Measurements from ENCODE around the gene IRAK1.

The IRAK1 gene

DNA sequence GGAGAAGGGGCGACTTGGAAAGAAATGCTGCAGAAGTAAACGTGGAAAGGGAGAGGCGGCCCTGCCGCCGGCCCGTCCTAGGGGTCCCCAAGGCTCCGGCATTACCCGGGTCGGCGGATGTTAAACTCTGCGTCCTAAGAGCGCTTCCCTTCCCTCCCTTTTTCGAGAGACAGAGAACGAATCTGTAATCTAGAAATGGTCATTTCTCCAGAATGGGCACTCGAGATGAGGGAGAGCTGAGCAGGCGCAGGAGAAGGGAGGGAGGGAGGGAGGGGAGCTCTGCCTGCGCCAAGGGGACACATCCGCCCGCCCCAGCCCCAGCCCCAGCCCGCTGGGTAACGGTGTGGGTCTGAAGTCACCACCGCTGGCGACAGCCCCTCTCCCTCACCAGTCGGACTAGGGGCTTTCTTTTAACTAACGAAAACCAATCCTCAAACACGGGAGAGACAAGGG lies 49.8 kb downstream of the IRAK1 start:
- DNase-seq = no peak

- DNase-seq = no peak
These were observed 50.4 kb downstream of the IRAK1 start for GRCh38 chrX:153969125-153969903.

DNA sequence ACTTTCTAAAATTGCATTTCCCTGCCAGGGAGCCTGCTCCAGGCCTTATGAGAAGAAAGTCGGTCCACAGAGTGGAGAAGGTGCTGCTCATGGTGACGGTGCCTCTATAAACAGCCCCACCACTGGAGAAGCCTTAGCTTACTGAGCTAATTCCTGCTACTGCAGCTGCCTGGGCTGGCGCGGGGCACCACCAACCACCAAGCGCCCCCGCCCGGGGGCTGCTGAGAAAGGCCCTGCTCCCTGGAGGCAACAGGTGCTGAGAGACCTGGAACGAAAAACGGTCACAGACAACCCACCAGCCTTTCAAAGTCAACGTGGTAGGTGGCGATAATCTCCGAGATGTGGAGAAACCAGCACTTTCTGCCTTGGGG lies 51.0 kb downstream of the IRAK1 start:
- DNase-seq = no peak

GRCh38 chrX:153968255-153968654 lies 51.4 kb downstream of the IRAK1 start:
- no peak for DNase-seq

DNA sequence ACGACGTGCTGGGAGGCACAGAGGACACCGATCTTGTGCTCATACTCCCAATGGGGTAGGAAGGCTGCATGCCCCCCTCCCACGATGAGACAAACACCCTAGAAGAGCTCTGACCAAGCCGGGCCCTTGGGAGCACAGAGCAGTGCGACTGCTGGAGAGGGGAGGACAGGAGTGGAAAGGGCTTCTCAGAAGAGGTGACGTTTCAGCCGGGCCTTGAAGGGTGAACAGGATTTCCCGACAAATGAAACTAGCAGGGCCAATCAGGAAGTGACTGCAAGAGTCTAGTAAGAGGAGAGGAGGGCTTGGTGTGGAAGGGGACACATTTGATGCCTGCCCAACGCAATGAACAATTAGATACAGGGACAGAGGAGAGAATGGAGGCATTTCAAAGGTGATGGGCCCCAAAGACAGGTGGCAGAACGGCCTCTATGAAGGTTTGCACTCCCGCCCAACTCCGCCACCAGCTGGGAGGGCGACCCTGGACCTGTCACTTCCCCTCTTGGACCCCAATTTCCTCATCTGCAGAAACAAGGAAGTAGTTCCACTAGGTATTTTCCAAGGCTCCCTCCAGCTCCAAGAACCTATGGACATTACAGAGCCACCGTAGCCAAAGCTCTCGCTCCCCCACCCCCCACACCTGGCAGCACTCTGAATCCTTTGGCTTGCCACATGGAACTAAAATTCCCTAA lies 52.0 kb downstream of the IRAK1 start:
- no peak for DNase-seq

DNA sequence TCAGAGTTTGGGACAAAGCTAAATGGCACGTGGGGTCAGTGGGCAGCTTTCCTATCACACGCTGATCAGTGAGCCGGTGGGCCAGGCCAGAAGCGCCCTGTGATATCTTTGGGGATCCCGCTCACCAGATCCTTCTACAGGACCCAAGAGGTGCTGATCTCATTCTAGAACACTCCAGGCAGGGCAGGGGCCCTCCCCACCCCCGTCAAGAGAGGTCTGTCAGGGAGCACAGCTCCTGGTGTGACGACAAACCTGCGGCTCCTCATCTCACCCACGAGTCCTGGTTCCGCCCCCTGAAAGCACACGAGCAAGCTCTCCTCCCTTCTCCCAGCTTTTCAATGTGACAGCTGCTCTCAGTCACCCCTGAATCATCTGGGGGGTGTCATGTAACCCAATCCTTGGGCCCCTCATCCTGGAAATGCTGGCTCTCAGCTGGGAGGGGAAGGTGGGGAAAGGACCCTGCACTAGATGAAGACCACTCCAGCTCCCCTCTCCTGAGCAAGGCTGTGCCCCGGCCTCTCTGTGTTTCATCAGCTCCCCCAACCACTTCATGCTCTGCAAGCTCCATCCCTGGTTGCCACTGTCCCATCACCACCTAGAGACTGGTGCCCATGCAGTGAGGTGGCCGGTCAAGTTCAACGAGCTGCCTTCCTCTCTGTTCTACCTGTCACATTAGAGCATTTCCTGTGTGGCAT lies 52.7 kb downstream of the IRAK1 start:
- DNase-seq = no peak

- no peak for DNase-seq
These were observed 53.4 kb downstream of the IRAK1 start for GRCh38 chrX:153966283-153966688.

- DNase-seq = no peak
These were observed 54.3 kb downstream of the IRAK1 start for GRCh38 chrX:153965406-153965805.

DNA sequence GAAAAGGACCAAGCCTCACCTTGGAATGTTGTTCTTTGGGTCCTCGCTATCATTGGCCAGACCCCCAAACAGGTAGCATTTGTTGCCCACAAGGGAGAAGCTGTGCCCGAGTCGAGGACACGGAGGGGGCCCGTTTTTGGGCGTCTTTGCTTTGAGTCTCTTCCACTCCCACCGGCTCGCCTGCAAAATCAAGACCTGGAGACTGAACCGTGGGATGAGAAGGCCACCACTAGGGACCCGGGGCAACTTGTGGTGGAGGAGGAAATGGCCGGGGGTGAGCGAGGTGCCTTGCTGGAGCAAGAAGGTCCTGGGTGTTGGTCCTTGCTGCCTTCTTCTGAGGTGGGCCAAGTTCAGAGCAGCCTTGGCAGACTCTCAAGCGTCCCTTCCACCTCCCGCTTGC lies 55.6 kb downstream of the IRAK1 start:
- no peak for DNase-seq

DNA sequence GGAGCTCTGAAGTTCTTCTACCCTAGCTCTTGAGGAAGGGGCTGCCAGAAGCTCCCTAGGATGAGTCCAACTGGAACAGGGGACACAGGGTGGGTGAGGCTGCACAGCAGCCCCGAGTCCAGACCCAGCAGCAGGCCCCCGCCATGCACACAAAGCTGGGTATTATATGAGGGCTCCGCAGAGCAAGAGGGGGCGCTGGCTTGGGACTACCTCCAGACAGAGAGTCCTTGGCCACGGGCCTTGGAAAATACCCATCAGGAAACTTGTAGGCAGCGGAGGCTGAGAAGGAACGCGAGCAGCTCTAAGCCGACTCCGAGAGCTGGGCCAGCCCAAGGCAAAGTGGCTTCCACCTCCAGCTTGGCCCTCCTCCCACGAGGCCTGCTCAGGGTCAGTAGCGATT lies 56.2 kb downstream of the IRAK1 start:
- DNase-seq = no peak

DNA sequence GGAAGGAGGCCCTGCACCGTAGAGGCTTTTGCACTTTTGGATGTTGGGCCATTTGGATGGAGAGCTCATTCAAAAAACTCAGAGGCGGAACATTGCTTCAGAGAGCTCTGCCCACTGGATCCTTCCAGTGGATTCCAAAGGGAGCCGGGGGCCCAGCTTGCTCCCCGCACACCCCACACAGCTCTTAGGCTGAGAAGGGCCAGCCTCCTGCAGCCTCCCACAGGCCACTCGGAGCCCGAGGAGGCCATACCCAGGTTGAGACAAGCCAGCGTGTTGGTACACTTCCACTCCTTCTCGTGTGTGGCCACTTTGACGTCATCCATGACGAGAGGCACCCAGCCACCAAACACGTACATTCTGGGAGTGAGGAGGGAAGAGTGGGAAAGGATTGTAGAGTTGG lies 58.4 kb downstream of the IRAK1 start:
- DNase-seq = no peak

DNA sequence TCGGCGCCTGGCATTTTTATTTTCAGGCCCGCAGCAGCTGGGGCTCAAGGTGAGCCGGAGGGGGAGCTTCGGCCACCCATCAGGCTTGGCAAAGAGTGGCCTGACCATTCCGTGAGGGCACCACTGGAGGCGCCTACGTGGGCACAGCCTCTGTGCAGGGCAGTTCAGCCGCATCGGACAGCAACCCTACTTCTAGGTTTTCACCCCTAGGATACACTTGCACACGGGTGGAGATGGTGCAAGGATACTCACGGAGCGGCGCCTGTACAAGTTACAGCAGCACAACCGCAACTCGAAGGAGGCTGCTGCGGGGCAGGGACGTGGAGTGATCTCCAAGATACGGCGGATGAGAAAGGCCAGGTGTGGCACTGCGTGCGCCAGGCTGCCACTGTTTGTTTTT lies 58.9 kb downstream of the IRAK1 start:
- DNase-seq = no peak
